HG03196 (cell line): ENCODE data around the gene ASB7.

Experiments
- ATAC-seq: cut with Tn5 transposase; IDR thresholded peaks from one replicate; pipeline ENCODE4 v1.9.1; 2021; ENCODE audit not compliant: unreplicated experiment

The ASB7 gene

GRCh38 chr15:100683434-100683833 lies 81.0 kb downstream of the ASB7 start:
- ATAC-seq: no peak

GRCh38 chr15:100684591-100684990 lies 82.2 kb downstream of the ASB7 start:
- ATAC-seq: no peak

GRCh38 chr15:100686021-100686724 lies 83.8 kb downstream of the ASB7 start:
- no peak for ATAC-seq

GRCh38 chr15:100686725-100687473 lies 84.5 kb downstream of the ASB7 start:
- ATAC-seq: no peak

GRCh38 chr15:100687582-100688141 lies 85.3 kb downstream of the ASB7 start:
- ATAC-seq: no peak

GRCh38 chr15:100688549-100689120 lies 86.2 kb downstream of the ASB7 start:
- ATAC-seq: no peak

- ATAC-seq: no peak
Measured at GRCh38 chr15:100689131-100689899, 86.9 kb downstream of the ASB7 start.

- no peak for ATAC-seq
Measured at GRCh38 chr15:100690032-100690794, 87.8 kb downstream of the ASB7 start.

- ATAC-seq: no peak
Measured at GRCh38 chr15:100690795-100691158, 88.4 kb downstream of the ASB7 start.

- no peak for ATAC-seq
Measured at GRCh38 chr15:100691321-100691720, 88.9 kb downstream of the ASB7 start.

GRCh38 chr15:100692246-100692645 lies 89.9 kb downstream of the ASB7 start:
- ATAC-seq: no peak

- no peak for ATAC-seq
Measured at GRCh38 chr15:100692671-100693070, 90.3 kb downstream of the ASB7 start.

- no peak for ATAC-seq
Measured at GRCh38 chr15:100693451-100693850, 91.1 kb downstream of the ASB7 start.

GRCh38 chr15:100694381-100695021 lies 92.1 kb downstream of the ASB7 start:
- no peak for ATAC-seq

- no peak for ATAC-seq
Measured at GRCh38 chr15:100695048-100695447, 92.7 kb downstream of the ASB7 start.

GRCh38 chr15:100696452-100696851 lies 94.1 kb downstream of the ASB7 start:
- no peak for ATAC-seq
